ENCODE data around the gene TLE1.

TLE1 gene

GRCh38 chr9:81622471-81623255 is 66.7 kb downstream of the TLE1 start:
- DNase-seq (ENCODE audit: low read depth in 1 of 2, low spot score in 1 of 2), result peak in 1 of 2 experiments; percentile 18
- in situ Hi-C loops (cut with HindIII; ENCODE audit: low pct_unique_long_range_greater_than_20kb, low sequenced_read_pairs), result no loop called here
- TF ChIP-seq JUND (IDR thresholded peaks at IDR 0.05; ENCODE audit: low read depth), result no peak

- in situ Hi-C loops (cut with HindIII; ENCODE audit: low pct_unique_long_range_greater_than_20kb, low sequenced_read_pairs), result no loop called here
- TF ChIP-seq JUND (IDR thresholded peaks at IDR 0.05; ENCODE audit: low read depth), result no peak
- DNase-seq (ENCODE audit: low read depth in 1 of 2, low spot score in 1 of 2), result no peak
Measured at GRCh38 chr9:81621785-81622259, 67.5 kb downstream of the TLE1 start.

GRCh38 chr9:81621118-81621517 is 68.2 kb downstream of the TLE1 start:
- no peak for TF ChIP-seq JUND (IDR thresholded peaks at IDR 0.05; ENCODE audit: low read depth)
- DNase-seq (ENCODE audit: low read depth in 1 of 2, low spot score in 1 of 2), result no peak
- in situ Hi-C loops (cut with HindIII; ENCODE audit: low pct_unique_long_range_greater_than_20kb, low sequenced_read_pairs), result no loop called here

- in situ Hi-C loops (cut with HindIII; ENCODE audit: low pct_unique_long_range_greater_than_20kb, low sequenced_read_pairs), result no loop called here
- no peak for DNase-seq (ENCODE audit: low read depth in 1 of 2, low spot score in 1 of 2)
Measured at GRCh38 chr9:81620002-81620390, 69.4 kb downstream of the TLE1 start.

GRCh38 chr9:81619353-81620001 is 69.9 kb downstream of the TLE1 start:
- TF ChIP-seq JUND (IDR thresholded peaks at IDR 0.05; ENCODE audit: low read depth), result no peak
- no peak for DNase-seq (ENCODE audit: low read depth in 1 of 2, low spot score in 1 of 2)
- in situ Hi-C loops (cut with HindIII; ENCODE audit: low pct_unique_long_range_greater_than_20kb, low sequenced_read_pairs), result no loop called here

More at GRCh38 chr9:81620002-81620390, 69.4 kb downstream of the TLE1 start:
- no peak for TF ChIP-seq JUND (IDR thresholded peaks at IDR 0.05; ENCODE audit: low read depth)

- TF ChIP-seq JUND (IDR thresholded peaks at IDR 0.05; ENCODE audit: low read depth), result no peak
- in situ Hi-C loops (cut with HindIII; ENCODE audit: low pct_unique_long_range_greater_than_20kb, low sequenced_read_pairs), result no loop called here
- no peak for DNase-seq (ENCODE audit: low read depth in 1 of 2, low spot score in 1 of 2)
Measured at GRCh38 chr9:81618923-81619322, 70.4 kb downstream of the TLE1 start.

- TF ChIP-seq JUND (IDR thresholded peaks at IDR 0.05; ENCODE audit: low read depth), result no peak
- DNase-seq (ENCODE audit: low read depth in 1 of 2, low spot score in 1 of 2), result no peak
- in situ Hi-C loops (cut with HindIII; ENCODE audit: low pct_unique_long_range_greater_than_20kb, low sequenced_read_pairs), result no loop called here
Measured at GRCh38 chr9:81616141-81616540, 73.2 kb downstream of the TLE1 start.

- no peak for TF ChIP-seq JUND (IDR thresholded peaks at IDR 0.05; ENCODE audit: low read depth)
- DNase-seq (ENCODE audit: low read depth in 1 of 2, low spot score in 1 of 2), result no peak
- in situ Hi-C loops (cut with HindIII; ENCODE audit: low pct_unique_long_range_greater_than_20kb, low sequenced_read_pairs), result no loop called here
Measured at GRCh38 chr9:81614335-81614734, 75.0 kb downstream of the TLE1 start.

GRCh38 chr9:81613002-81613812 is 76.1 kb downstream of the TLE1 start:
- no peak for DNase-seq (ENCODE audit: low read depth in 1 of 2, low spot score in 1 of 2)
- in situ Hi-C loops (cut with HindIII; ENCODE audit: low pct_unique_long_range_greater_than_20kb, low sequenced_read_pairs), result no loop called here
- no peak for TF ChIP-seq JUND (IDR thresholded peaks at IDR 0.05; ENCODE audit: low read depth)

GRCh38 chr9:81611664-81612063 is 77.7 kb downstream of the TLE1 start:
- DNase-seq (ENCODE audit: low read depth in 1 of 2, low spot score in 1 of 2), result no peak
- no peak for TF ChIP-seq JUND (IDR thresholded peaks at IDR 0.05; ENCODE audit: low read depth)
- in situ Hi-C loops (cut with HindIII; ENCODE audit: low pct_unique_long_range_greater_than_20kb, low sequenced_read_pairs), result no loop called here

GRCh38 chr9:81610740-81611107 is 78.6 kb downstream of the TLE1 start:
- DNase-seq (ENCODE audit: low read depth in 1 of 2, low spot score in 1 of 2), result no peak
- no peak for TF ChIP-seq JUND (IDR thresholded peaks at IDR 0.05; ENCODE audit: low read depth)
- in situ Hi-C loops (cut with HindIII; ENCODE audit: low pct_unique_long_range_greater_than_20kb, low sequenced_read_pairs), result no loop called here

GRCh38 chr9:81609782-81610739 is 79.3 kb downstream of the TLE1 start:
- no peak for DNase-seq (ENCODE audit: low read depth in 1 of 2, low spot score in 1 of 2)
- in situ Hi-C loops (cut with HindIII; ENCODE audit: low pct_unique_long_range_greater_than_20kb, low sequenced_read_pairs), result no loop called here
- no peak for TF ChIP-seq JUND (IDR thresholded peaks at IDR 0.05; ENCODE audit: low read depth)
